ENCODE results near the gene FRAT1.

Gene FRAT1

DNA sequence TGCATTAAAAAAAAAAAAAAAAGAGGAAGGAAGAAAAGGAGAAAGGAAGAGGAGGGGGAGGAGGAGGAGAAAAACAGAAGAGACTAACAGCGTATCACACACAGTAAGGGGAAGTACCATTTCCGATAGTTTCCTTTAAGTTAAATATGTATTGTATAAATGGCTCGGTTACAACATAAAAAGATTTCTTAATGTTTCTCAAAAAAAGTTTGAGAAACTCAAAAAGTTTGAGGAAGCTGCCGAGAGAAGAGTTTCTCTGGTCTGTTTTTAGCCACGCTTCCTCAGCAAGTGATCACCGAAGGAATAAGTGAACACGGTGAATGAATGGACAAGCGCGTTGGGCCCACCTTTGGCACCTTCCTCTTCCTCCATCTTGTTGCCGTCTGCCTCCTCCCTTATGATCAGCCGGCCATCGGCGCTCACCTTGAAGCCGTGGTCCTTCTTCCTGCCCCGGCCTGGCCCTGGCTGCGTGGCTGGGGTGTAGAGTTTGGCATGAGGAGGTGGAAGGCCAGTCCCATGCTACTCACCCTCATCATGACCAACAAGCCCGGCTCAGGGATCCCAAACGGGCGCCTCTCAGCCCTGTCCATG is 46.8 kb downstream of the FRAT1 start:
- no peak for DNase-seq (ENCODE audit: low read depth in 2 of 3, low spot score in 1 of 3)

DNA sequence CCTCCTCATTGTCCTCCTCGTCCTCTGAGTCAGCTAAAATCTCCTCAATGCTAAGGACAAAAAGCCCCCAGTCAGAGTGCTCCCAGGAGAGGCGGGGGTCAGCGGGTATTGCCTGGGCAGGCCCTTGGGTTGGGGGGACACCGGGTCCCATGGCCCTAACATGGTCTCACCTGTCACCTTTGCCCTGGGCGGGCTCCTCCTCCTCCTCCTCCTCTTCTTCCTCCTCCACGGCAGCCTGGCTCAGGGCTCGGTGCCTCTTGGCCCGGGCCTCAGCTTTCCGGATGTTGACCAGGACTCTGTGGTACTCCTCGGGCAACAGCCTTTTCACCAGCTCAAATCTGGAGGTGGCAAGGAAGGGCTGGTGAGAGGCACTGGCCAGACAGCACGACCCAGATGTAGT is 47.5 kb downstream of the FRAT1 start:
- no peak for DNase-seq (ENCODE audit: low read depth in 2 of 3, low spot score in 1 of 3)

DNA sequence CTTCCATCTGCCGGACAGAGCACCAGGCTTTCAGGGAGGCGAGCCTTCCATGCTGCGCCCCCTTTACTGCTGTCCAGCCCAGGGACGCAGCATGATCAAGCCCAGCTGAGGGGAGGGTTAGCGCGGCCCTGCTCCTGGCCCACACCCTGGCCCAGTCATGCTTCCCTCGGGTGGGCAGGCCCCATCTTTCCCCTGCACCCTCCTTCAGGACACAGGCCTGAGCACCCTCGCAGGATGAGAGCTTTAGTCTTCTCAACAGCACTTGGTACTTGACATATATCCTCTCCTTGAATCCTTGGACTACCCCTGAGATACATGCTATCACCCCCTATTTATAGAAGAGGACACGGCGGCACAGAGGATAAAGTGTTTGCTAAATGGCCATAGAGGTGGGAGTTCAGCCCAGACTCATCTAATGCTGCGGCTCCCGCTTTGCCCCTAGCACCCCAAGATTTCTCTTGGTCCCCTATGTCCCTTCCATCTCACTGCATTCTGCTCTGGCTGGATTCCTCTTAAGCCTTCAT is 48.1 kb downstream of the FRAT1 start:
- DNase-seq (ENCODE audit: low read depth in 2 of 3, low spot score in 1 of 3) = no peak
